ENCODE measurements around the gene CLGN.

DNA sequence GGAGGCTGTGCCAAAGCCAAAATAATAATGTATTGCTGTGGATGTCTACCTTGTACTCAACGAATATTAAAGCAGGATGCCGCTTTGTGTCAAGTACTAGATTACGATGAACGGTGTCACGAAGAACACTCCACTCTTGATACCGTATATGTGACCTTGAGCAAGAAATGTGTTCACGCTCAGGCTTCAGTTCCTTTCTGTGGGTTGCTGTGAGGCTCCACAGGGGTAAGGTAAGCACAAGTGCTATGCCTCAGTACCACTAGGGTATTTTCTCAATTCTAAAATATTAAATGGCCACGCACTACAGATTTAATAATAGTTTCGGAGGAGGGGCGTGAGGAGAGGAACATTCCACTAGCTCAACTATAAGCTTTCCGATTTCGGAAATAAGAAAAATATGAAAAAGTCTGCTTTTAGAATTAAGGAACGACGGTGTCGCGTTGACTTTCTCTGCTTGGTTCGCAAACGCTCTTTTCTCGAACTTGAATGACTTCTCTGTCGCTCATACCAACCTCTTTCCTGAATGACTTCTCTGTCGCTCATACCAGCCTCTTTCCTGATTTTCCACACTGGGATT is 54.6 kb downstream of the CLGN start:
- peak; percentile 87; the same call in 1 of the 2 replicates for TF ChIP-seq POLR2AphosphoS5 (IDR thresholded peaks at IDR 0.05; ENCODE audit: low read depth, low read length)
- no peak for TF ChIP-seq SIN3A (IDR thresholded peaks at IDR 0.05; ENCODE audit: borderline replicate concordance, insufficient read depth, low read length)
- TF ChIP-seq, protein P1, sequence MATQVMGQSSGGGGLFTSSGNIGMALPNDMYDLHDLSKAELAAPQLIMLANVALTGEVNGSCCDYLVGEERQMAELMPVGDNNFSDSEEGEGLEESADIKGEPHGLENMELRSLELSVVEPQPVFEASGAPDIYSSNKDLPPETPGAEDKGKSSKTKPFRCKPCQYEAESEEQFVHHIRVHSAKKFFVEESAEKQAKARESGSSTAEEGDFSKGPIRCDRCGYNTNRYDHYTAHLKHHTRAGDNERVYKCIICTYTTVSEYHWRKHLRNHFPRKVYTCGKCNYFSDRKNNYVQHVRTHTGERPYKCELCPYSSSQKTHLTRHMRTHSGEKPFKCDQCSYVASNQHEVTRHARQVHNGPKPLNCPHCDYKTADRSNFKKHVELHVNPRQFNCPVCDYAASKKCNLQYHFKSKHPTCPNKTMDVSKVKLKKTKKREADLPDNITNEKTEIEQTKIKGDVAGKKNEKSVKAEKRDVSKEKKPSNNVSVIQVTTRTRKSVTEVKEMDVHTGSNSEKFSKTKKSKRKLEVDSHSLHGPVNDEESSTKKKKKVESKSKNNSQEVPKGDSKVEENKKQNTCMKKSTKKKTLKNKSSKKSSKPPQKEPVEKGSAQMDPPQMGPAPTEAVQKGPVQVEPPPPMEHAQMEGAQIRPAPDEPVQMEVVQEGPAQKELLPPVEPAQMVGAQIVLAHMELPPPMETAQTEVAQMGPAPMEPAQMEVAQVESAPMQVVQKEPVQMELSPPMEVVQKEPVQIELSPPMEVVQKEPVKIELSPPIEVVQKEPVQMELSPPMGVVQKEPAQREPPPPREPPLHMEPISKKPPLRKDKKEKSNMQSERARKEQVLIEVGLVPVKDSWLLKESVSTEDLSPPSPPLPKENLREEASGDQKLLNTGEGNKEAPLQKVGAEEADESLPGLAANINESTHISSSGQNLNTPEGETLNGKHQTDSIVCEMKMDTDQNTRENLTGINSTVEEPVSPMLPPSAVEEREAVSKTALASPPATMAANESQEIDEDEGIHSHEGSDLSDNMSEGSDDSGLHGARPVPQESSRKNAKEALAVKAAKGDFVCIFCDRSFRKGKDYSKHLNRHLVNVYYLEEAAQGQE (IDR thresholded peaks at IDR 0.05; ENCODE audit: insufficient read depth in 1 of 2, low read depth in 2 of 2, low read length in 2 of 2), result peak in 1 of 2 experiments; percentile 51; a peak in 1 of 4 replicates
- no peak for TF ChIP-seq TAF1 (IDR thresholded peaks at IDR 0.05; ENCODE audit: borderline replicate concordance, insufficient read depth, low read length)

All from PFSK-1 (cell line).